GM12878 (cell line): Measurements from ENCODE around the gene RNASEH2B. TPM values are rescaled to one million over a fixed set of nuclear protein-coding genes. Genes with fewer than 3 reads are reported as not detected.

Source experiments
- ATAC-seq: fragments of 200-7000 bp; cut with Tn5 transposase; 3 replicates; pipeline ENCODE4 v1.9.1; 2020; ENCODE audit warnings: mild to moderate bottlenecking, moderate library complexity
- BruUV-seq: library from RNA; stranded (reverse); fragments of 400-500 nt; replicated peaks from 2 replicates; lab custom pipeline; 2021; lab: Mats Ljungman, UMichigan
- CTCF ChIA-PET: fragments of 300-600 bp; sonication (Branson Sonifier 250); formaldehyde crosslinking; extraction: SDS; loops from one replicate; lab custom pipeline; 2021; ENCODE audit warnings: inconsistent platforms; lab: Yijun Ruan, JAX
- POLR2A ChIA-PET: fragments of 350-600 bp; formaldehyde crosslinking; extraction: SDS; loops from one replicate; lab custom pipeline; 2021; ENCODE audit warnings: inconsistent platforms; lab: Charles Lee
- RAD21 ChIA-PET: fragments of 300-600 bp; sonication (Branson Sonifier 250); formaldehyde crosslinking; loops from one replicate; lab custom pipeline; 2023; ENCODE audit warnings: antibody characterized with exemption; ENCODE audit not compliant: unreplicated experiment; lab: Charles Lee
- SMC1A ChIA-PET: fragments of 300-600 bp; sonication (Branson Sonifier 250); formaldehyde crosslinking; loops from one replicate; lab custom pipeline; 2023; ENCODE audit not compliant: unreplicated experiment, uncharacterized antibody; lab: Charles Lee
- DNase-seq: peaks from one replicate; pipeline ENCODE4 v3.0.0-alpha.2; 2011; ENCODE audit warnings: low read depth, low spot score
- FAIRE-seq: peaks from 3 replicates; lab custom pipeline; 2011; peaks lifted over from hg19 to GRCh38; lab: Jason Lieb, UNC
- H2AFZ ChIP-seq: 2 replicates; pipeline ENCODE4 v1.6.0; 2011; ENCODE audit warnings: low read depth, low read length, control low read depth; ENCODE audit not compliant: control insufficient read depth
- H3K27ac ChIP-seq: 2 replicates; pipeline ENCODE4 v1.5.1; 2011; ENCODE audit warnings: control low read depth; ENCODE audit not compliant: control insufficient read depth, insufficient read depth
- H3K27me3 ChIP-seq, 2 experiments: replicated peaks in 1 of 2; 2 replicates each; pipeline versions ENCODE4 v1.6.0 to v1.6.1; 2011; ENCODE audit warnings: low read length in 1 of 2; ENCODE audit not compliant: control insufficient read depth in 2 of 2, insufficient read depth in 2 of 2
- H3K36me3 ChIP-seq, 2 experiments: 2 replicates each; pipeline ENCODE4 v1.5.1; 2011; ENCODE audit warnings: low read length in 1 of 2; ENCODE audit not compliant: control insufficient read depth in 2 of 2, insufficient read depth in 2 of 2
- H3K4me1 ChIP-seq: 2 replicates; pipeline ENCODE4 v1.6.1; 2011; ENCODE audit warnings: mild to moderate bottlenecking, low read length, moderate library complexity, mixed read lengths; ENCODE audit not compliant: control insufficient read depth, insufficient read depth
- H3K4me2 ChIP-seq: 2 replicates; pipeline ENCODE4 v1.6.0; 2011; ENCODE audit warnings: control low read depth; ENCODE audit not compliant: control insufficient read depth, insufficient read depth
- H3K4me3 ChIP-seq: fragments of 200-600 bp; sonication (generic); 2 replicates; pipeline ENCODE4 v1.5.1; 2016
- H3K79me2 ChIP-seq: 2 replicates; pipeline ENCODE4 v1.6.0; 2011; ENCODE audit warnings: low read length; ENCODE audit not compliant: control insufficient read depth, insufficient read depth
- H3K9ac ChIP-seq: 2 replicates; pipeline ENCODE4 v1.8.0; 2011; ENCODE audit warnings: low read length, control low read depth, mixed read lengths; ENCODE audit not compliant: control insufficient read depth, insufficient read depth
- H3K9me3 ChIP-seq: replicated peaks from 3 replicates; pipeline ENCODE4 v1.5.1; 2011; ENCODE audit warnings: mild to moderate bottlenecking, low read length; ENCODE audit not compliant: control insufficient read depth, insufficient read depth
- H4K20me1 ChIP-seq: 2 replicates; pipeline ENCODE4 v1.6.0; 2011; ENCODE audit not compliant: control insufficient read depth, insufficient read depth
- BACH1 ChIP-seq: fragments of 450-650 bp; IDR thresholded peaks from 2 replicates; pipeline ENCODE4 v1.6.1; 2017; ENCODE audit warnings: mild to moderate bottlenecking, borderline replicate concordance
- FOS ChIP-seq: IDR thresholded peaks from 3 replicates; pipeline ENCODE4 v1.6.1; 2011; ENCODE audit warnings: borderline replicate concordance; ENCODE audit not compliant: insufficient read length; ENCODE audit errors: extremely low read depth
- HDAC2 ChIP-seq: fragments of 200-600 bp; sonication (generic); IDR thresholded peaks from 2 replicates; pipeline ENCODE4 v1.6.1; 2017
- KAT2A ChIP-seq: conservative IDR thresholded peaks from 2 replicates; pipeline ENCODE4 v1.6.1; 2011; ENCODE audit warnings: low read depth, low read length; ENCODE audit not compliant: control insufficient read depth
- MEF2A ChIP-seq: IDR thresholded peaks from 2 replicates; pipeline ENCODE4 v1.6.1; 2011; ENCODE audit warnings: low read depth, mild to moderate bottlenecking, low read length, moderate library complexity; ENCODE audit not compliant: insufficient read depth
- MYC ChIP-seq: IDR thresholded peaks from 2 replicates; pipeline ENCODE4 v1.6.1; 2011; ENCODE audit warnings: mild to moderate bottlenecking, low read length, moderate library complexity, inconsistent platforms; ENCODE audit not compliant: insufficient read depth, insufficient replicate concordance, insufficient read length, severe bottlenecking
- NR2C2 ChIP-seq: IDR thresholded peaks from 2 replicates; pipeline ENCODE4 v1.6.1; 2011; ENCODE audit warnings: borderline replicate concordance, low read depth; ENCODE audit not compliant: control insufficient read depth, insufficient read length
- POLR2AphosphoS2 ChIP-seq: IDR thresholded peaks from 2 replicates; pipeline ENCODE4 v1.6.1; 2011; ENCODE audit warnings: low read depth, mild to moderate bottlenecking, low read length, improper control_type of control experiment, moderate library complexity
- RBBP5 ChIP-seq: fragments of 200-600 bp; sonication (generic); conservative IDR thresholded peaks from 2 replicates; pipeline ENCODE4 v1.6.1; 2016
- RELA ChIP-seq: fragments of 450-650 bp; IDR thresholded peaks from 2 replicates; pipeline ENCODE4 v1.8.0; 2014; ENCODE audit warnings: borderline replicate concordance; ENCODE audit not compliant: partially characterized antibody
- RFX5 ChIP-seq: IDR thresholded peaks from 2 replicates; pipeline ENCODE4 v1.6.1; 2011; ENCODE audit warnings: low read depth, low read length, improper control_type of control experiment
- STAT3 ChIP-seq: IDR thresholded peaks from 2 replicates; pipeline ENCODE4 v1.6.1; 2011; ENCODE audit warnings: low read depth, low read length, improper control_type of control experiment
- SUPT20H ChIP-seq: IDR thresholded peaks from 2 replicates; pipeline ENCODE4 v1.6.1; 2011; ENCODE audit warnings: low read depth, mild to moderate bottlenecking, low read length, moderate library complexity, borderline replicate concordance; ENCODE audit not compliant: control insufficient read depth
- TBL1XR1 ChIP-seq: IDR thresholded peaks from 2 replicates; pipeline ENCODE4 v1.6.1; 2012; ENCODE audit warnings: low read depth, low read length, improper control_type of control experiment
- TCF12 ChIP-seq: IDR thresholded peaks from 2 replicates; pipeline ENCODE4 v1.6.1; 2011; ENCODE audit warnings: low read depth, mild to moderate bottlenecking, low read length
- WGBS: methylation state at CpG from one replicate; pipeline ENCODE4 v1.1.6; 2016; ENCODE audit warnings: low lambda C conversion rate; ENCODE audit not compliant: insufficient replicate concordance, insufficient coverage; ENCODE audit errors: missing lambda C conversion rate; 5-methylcytosine and 5-hydroxymethylcytosine counted together
- in situ Hi-C: fragments of 300-500 bp; cut with MboI; formaldehyde crosslinking; loops from 9 replicates; pipeline ENCODE4 v1.14.3; 2018; ENCODE audit warnings: mixed read lengths
- intact Hi-C: fragments of 100-400 bp; cut with micrococcal nuclease; formaldehyde crosslinking; loops from one replicate; pipeline ENCODE4 v1.14.2; 2022; ENCODE audit not compliant: unreplicated experiment
- polyA plus RNA-seq, 11 experiments: library from polyadenylated mRNA; depleted of rRNA in 4 of 11; unstranded in 6 of 11; stranded (reverse) in 5 of 11; fragments of >200 nt; fragmentation: Nextera tagmentation in 4 of 11; fragmentation: Illumina TruSeq in 1 of 11; extraction: Ambion mirVana in 4 of 11; extraction: Trizol in 1 of 11; gene quantifications; 1 replicate in 1 of 11; 2 replicates in 10 of 11; pipeline versions ENCODE4 v1.2.1 to v1.2.3, GENCODE V29; 2011 to 2016; ENCODE audit warnings: inconsistent platforms in 2 of 11, missing spikeins in 2 of 11, low read depth in 1 of 11
- total RNA-seq, 4 experiments: library from RNA; depleted of rRNA in 3 of 4; stranded (reverse); fragments of >200 nt in 3 of 4; fragmentation: Illumina TruSeq in 1 of 4; extraction: Trizol in 1 of 4; gene quantifications; 2 replicates each; pipeline versions ENCODE4 v1.2.1 to v1.2.3, GENCODE V29; 2013 to 2021
- TF ChIP-seq, protein P1 (sequence below): IDR thresholded peaks from 2 replicates; pipeline ENCODE4 v1.6.1; 2012; ENCODE audit warnings: low read length, inconsistent platforms
- TF ChIP-seq, protein P2 (sequence below): fragments of 450-650 bp; IDR thresholded peaks from 2 replicates; pipeline ENCODE4 v1.6.1; 2017; ENCODE audit warnings: low read depth, mild to moderate bottlenecking, moderate library complexity
- TF ChIP-seq, protein P3 (sequence below): IDR thresholded peaks from 2 replicates; pipeline ENCODE4 v1.6.1; 2011; ENCODE audit warnings: low read depth, low read length, improper control_type of control experiment, borderline replicate concordance

RNASEH2B gene
- total and polyA plus RNA-seq, 10 of the 15 experiments (the other 5 are each of a cell fraction or from before 2014, with no cell fraction given): 64.9 to 148 (median 97.3) TPM

DNA sequence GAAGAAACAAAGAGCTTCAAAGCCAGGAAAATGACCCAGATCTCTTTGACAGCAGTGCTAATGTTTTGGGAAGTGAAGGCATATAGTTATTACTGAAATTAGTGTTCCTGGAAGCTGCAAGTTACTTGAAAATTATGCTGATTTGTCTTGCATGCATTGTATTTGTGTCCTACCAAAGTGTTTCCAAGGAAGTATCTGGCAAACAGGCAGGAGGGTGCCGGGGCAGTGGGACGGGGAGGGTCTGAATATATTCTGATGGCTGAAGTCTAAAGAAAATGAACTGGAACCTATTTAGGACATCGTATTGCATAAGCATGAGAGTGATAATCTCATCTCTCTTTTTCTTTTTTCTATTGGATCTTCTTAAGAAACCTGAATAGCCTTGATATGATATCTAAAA is 9.0 kb downstream of the RNASEH2B start:
- Histone ChIP-seq H3K4me1 (peaks cover 21% of the 10 kb centered on the region), H3K4me3 (no peak overlapping the region), H3K27me3 (no peaks in the 10 kb centered on the region), H2AFZ (no peak overlapping the region), H3K36me3 (no peaks in the 10 kb centered on the region; a peak in 1 of 4 replicates), H3K79me2 (peaks cover 71% of the 10 kb centered on the region), H3K27ac (no peak overlapping the region), H3K9me3 (peaks cover 16% of the 10 kb centered on the region), H3K9ac (no peak overlapping the region), H4K20me1 (no peaks in the 10 kb centered on the region), H3K4me2 (no peak overlapping the region)
- in situ Hi-C loops: loop anchor here (10.0 kb wide), 1 partner anchor 324 kb away; no protein-coding TSS in a partner anchor
- TF ChIP-seq POLR2AphosphoS2 (no peak), RELA (no peak), TBL1XR1 (no peak), KAT2A (no peak), NR2C2 (no peak), RBBP5 (no peak), RFX5 (no peak), SUPT20H (no peak), TCF12 (no peak), STAT3 (no peak), HDAC2 (no peak), BACH1 (no peak), MYC (no peak), FOS (no peak), MEF2A (no peak)
- TF ChIP-seq, protein P1, sequence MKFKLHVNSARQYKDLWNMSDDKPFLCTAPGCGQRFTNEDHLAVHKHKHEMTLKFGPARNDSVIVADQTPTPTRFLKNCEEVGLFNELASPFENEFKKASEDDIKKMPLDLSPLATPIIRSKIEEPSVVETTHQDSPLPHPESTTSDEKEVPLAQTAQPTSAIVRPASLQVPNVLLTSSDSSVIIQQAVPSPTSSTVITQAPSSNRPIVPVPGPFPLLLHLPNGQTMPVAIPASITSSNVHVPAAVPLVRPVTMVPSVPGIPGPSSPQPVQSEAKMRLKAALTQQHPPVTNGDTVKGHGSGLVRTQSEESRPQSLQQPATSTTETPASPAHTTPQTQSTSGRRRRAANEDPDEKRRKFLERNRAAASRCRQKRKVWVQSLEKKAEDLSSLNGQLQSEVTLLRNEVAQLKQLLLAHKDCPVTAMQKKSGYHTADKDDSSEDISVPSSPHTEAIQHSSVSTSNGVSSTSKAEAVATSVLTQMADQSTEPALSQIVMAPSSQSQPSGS: no peak
- TF ChIP-seq, protein P2, sequence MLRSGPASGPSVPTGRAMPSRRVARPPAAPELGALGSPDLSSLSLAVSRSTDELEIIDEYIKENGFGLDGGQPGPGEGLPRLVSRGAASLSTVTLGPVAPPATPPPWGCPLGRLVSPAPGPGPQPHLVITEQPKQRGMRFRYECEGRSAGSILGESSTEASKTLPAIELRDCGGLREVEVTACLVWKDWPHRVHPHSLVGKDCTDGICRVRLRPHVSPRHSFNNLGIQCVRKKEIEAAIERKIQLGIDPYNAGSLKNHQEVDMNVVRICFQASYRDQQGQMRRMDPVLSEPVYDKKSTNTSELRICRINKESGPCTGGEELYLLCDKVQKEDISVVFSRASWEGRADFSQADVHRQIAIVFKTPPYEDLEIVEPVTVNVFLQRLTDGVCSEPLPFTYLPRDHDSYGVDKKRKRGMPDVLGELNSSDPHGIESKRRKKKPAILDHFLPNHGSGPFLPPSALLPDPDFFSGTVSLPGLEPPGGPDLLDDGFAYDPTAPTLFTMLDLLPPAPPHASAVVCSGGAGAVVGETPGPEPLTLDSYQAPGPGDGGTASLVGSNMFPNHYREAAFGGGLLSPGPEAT: no peak
- TF ChIP-seq, protein P3, sequence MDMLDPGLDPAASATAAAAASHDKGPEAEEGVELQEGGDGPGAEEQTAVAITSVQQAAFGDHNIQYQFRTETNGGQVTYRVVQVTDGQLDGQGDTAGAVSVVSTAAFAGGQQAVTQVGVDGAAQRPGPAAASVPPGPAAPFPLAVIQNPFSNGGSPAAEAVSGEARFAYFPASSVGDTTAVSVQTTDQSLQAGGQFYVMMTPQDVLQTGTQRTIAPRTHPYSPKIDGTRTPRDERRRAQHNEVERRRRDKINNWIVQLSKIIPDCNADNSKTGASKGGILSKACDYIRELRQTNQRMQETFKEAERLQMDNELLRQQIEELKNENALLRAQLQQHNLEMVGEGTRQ: no peak
- FAIRE-seq (no peak), ATAC-seq (no peak), DNase-seq (no peak)
- intact Hi-C loops: no loop called here
- RAD21 ChIA-PET: no interaction called here
- CTCF ChIA-PET: interaction anchor here (2.6 kb wide), 1 partner anchor 834 kb away, joined by 8 read pairs; no protein-coding TSS in a partner anchor
- WGBS: 100% methylated on average over 3 of the region's 3 CpGs
- POLR2A ChIA-PET: no interaction called here
- no TSS peak for BruUV-seq
- SMC1A ChIA-PET: interaction anchor here (1.2 to 1.6 kb wide), 2 partner anchors 20 to 26 kb away, joined by 3 to 5 read pairs; no protein-coding TSS in a partner anchor
